Aorta (tissue), 5 donors: ENCODE data around the gene MARK3. TPM values are rescaled to one million over a fixed set of nuclear protein-coding genes. Genes with fewer than 3 reads are reported as not detected.

Experiments
- ATAC-seq: fragments of 200-7000 bp; cut with Tn5 transposase; one replicate; pipeline ENCODE4 v1.9.1; 2022; ENCODE audit warnings: moderate library complexity; ENCODE audit not compliant: low FRiP score
- DNase-seq, 2 donors: peaks; one replicate each; pipeline ENCODE4 v3.0.0-alpha.2; 2020
- H3K27ac ChIP-seq, 2 donors: one replicate each; pipeline ENCODE4 v1.5.1; 2013; ENCODE audit warnings: low read length in 2 of 2, mild to moderate bottlenecking in 2 of 2, moderate library complexity in 2 of 2, control low read depth in 1 of 2, inconsistent platforms in 1 of 2, low read depth in 1 of 2
- H3K27me3 ChIP-seq, 2 donors: one replicate each; pipeline ENCODE4 v1.6.1; 2013; ENCODE audit warnings: control low read depth in 1 of 2, low read length in 1 of 2, mild to moderate bottlenecking in 1 of 2, moderate library complexity in 1 of 2; ENCODE audit not compliant: insufficient read depth in 2 of 2, control insufficient read depth in 1 of 2
- H3K36me3 ChIP-seq, 2 donors: one replicate each; pipeline ENCODE4 v1.6.1; 2013; ENCODE audit warnings: control low read depth in 1 of 2, low read length in 1 of 2, mild to moderate bottlenecking in 1 of 2; ENCODE audit not compliant: insufficient read depth in 2 of 2, control insufficient read depth in 1 of 2
- H3K4me1 ChIP-seq, 2 donors: one replicate each; pipeline ENCODE4 v1.6.1; 2013; ENCODE audit warnings: low read length in 2 of 2, control low read depth in 1 of 2, mild to moderate bottlenecking in 1 of 2, moderate library complexity in 1 of 2; ENCODE audit not compliant: insufficient read depth in 2 of 2, control insufficient read depth in 1 of 2
- H3K4me3 ChIP-seq, 2 donors: one replicate each; pipeline ENCODE4 v1.5.1; 2013; ENCODE audit warnings: low read length in 2 of 2, control low read depth in 1 of 2, mild to moderate bottlenecking in 1 of 2
- H3K9me3 ChIP-seq: one replicate; pipeline ENCODE4 v1.6.1; 2013; ENCODE audit warnings: mild to moderate bottlenecking, low read length; ENCODE audit not compliant: control insufficient read depth
- WGBS, 2 donors: extraction: QIAGEN DNeasy Blood & Tissue Kit; methylation state at CpG; one replicate each; pipeline ENCODE4 v1.1.7; 2013; 5-methylcytosine and 5-hydroxymethylcytosine counted together
- intact Hi-C, 2 donors: fragments of 100-400 bp; cut with DNase I; formaldehyde crosslinking; loops; one replicate each; pipeline versions ENCODE4 v1.14.2 to v1.15.0; 2022
- polyA plus RNA-seq, 2 donors: library from polyadenylated mRNA; stranded (reverse); fragments of 200-250 nt; gene quantifications; one replicate each; pipeline ENCODE4 v1.2.3, GENCODE V29; 2013
- total RNA-seq, 2 donors: library from RNA; stranded (reverse); fragmentation: NEBNext Ultra II Directional; extraction: Animal tissue kit (Norgen Biotek cat#: 25700); gene quantifications; one replicate each; pipeline ENCODE4 v1.2.1, GENCODE V29; 2021
- donor health status: healthy with polysubstance abuse.
- donor health status: Bipolar disorder and iron deficiency.
- donor health status: DM: no; HTN: no; CAD: no.
- donor health status: DM: no; HTN: no; CAD: no.
- donor health status: DM: yes; HTN: yes; CAD: no.

Gene MARK3
- total and polyA plus RNA-seq, 4 donors = 21.7 to 121 (median 86.0) TPM

DNA sequence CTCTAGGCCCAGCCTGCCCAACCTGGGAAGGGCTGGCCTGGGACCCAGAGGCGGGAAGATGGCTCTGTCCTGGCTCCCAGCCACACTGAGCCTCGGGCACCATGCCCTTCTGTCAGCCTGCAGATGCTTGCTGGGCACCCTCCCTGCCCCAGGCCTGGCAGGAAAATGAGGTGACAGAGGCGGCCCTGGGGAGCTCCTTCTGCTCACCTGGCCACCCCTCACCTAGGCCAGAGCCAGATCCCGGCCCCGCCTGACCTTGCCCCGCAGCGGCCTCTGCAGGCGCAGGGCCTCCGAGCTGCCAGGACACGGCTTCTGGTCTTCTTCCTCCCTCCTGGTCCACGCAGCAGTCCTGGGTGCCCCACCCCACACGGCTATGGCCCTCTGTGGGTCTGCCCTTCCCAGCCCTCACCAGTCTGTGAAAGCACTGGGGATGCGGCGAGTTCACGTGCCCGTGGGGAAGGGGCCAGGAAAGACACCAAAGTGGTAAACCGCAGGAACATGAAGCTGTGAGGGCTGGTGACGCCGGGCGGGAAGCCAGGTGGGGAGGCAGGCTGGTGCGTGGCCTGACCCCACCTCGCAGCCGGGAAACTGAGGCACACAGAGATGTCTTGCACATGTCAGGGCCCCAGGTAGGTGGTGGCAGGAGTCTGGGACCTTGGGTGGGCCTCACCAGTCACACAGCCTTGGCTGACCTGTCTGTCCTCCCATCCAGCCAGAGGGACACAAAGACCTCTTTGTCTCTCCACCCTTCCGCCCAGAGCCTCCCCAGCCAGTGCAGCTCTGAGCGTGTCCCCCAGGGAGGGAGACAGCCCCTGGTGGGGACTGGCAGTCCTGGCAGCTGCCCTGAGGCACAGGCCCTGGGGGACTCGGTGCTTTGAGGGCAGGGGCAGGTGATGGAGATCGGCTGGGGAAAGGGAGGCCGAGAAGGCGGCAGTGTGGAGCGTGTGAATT, 164.4 kb downstream of the MARK3 start:
- no peak overlapping the region for H3K27ac ChIP-seq
- H3K27me3 ChIP-seq = no peaks in the 10 kb centered on the region
- no peaks in the 10 kb centered on the region for H3K9me3 ChIP-seq
- no peaks in the 10 kb centered on the region for H3K4me1 ChIP-seq
- ATAC-seq (no peak), DNase-seq (peak; percentile 53 to 74)
- no peaks in the 10 kb centered on the region for H3K36me3 ChIP-seq
- no peak overlapping the region for H3K4me3 ChIP-seq
- 79 to 82% methylated on average over 30 of the region's 30 CpGs for WGBS, 2 donors
- intact Hi-C loops = loop anchor here in 1 of 2 donors (5.0 kb wide), 1 partner anchor 47 kb away; no protein-coding TSS in a partner anchor

GRCh38 chr14:103550451-103551337, 165.5 kb downstream of the MARK3 start:
- Histone ChIP-seq H3K27ac (peak overlapping the region; percentile 81 to 93), H3K9me3 (no peaks in the 10 kb centered on the region), H3K36me3 (no peaks in the 10 kb centered on the region), H3K4me3 (no peak overlapping the region), H3K27me3 (no peaks in the 10 kb centered on the region), H3K4me1 (no peaks in the 10 kb centered on the region)
- DNase-seq (peak; percentile 59 to 80), ATAC-seq (peak; percentile 19)
- 29 to 33% methylated on average over 19 to 22 of the region's 22 CpGs for WGBS, 2 donors
- intact Hi-C loops = no loop called here

DNA sequence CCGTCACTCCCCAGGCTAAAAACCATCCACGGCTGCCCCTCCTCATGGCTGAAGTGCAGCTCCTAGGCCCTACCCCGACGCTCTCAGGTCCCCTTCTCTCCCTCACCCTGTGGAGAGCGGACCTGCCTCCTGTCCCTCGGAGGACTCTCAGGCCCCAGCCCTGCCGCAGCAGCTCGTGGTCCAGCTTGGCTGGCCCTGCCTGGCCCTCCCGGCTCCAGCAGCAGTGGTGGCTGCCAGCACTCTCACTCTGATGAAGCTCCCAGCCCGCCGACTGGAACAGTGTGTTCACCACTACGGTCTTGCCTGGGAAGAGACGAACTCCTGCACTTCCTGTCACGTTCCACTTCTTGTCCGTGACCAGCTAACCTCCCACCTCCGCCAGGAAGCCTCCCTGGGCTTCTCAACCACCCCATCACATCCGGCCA, 166.1 kb downstream of the MARK3 start:
- H3K4me3 ChIP-seq = no peak overlapping the region
- intact Hi-C loops = no loop called here
- ATAC-seq (peak; percentile 69), DNase-seq (peak; percentile 86 to 90)
- H3K4me1 ChIP-seq = no peaks in the 10 kb centered on the region
- WGBS, 2 donors = 14 to 15% methylated on average over 17 of the region's 17 CpGs
- no peaks in the 10 kb centered on the region for H3K36me3 ChIP-seq
- no peaks in the 10 kb centered on the region for H3K27me3 ChIP-seq
- peak overlapping the region; percentile 81 to 93 for H3K27ac ChIP-seq
- H3K9me3 ChIP-seq = no peaks in the 10 kb centered on the region

- DNase-seq (peak; percentile 82 to 86), ATAC-seq (peak; percentile 66)
- 10 to 15% methylated on average over 18 of the region's 18 CpGs for WGBS, 2 donors
- H3K4me3 ChIP-seq = no peak overlapping the region
- no peaks in the 10 kb centered on the region for H3K4me1 ChIP-seq
- H3K9me3 ChIP-seq = no peaks in the 10 kb centered on the region
- H3K36me3 ChIP-seq = no peaks in the 10 kb centered on the region
- H3K27ac ChIP-seq = peak overlapping the region; percentile 81 to 93
- H3K27me3 ChIP-seq = no peaks in the 10 kb centered on the region
- intact Hi-C loops = no loop called here
These were observed 167.0 kb downstream of the MARK3 start for GRCh38 chr14:103552011-103552845.

- H3K27ac ChIP-seq = peak overlapping the region; percentile 48 to 51
- no peaks in the 10 kb centered on the region for H3K27me3 ChIP-seq
- no peaks in the 10 kb centered on the region for H3K9me3 ChIP-seq
- DNase-seq (peak in 1 of 2 donors; percentile 35), ATAC-seq (no peak)
- intact Hi-C loops = no loop called here
- no peaks in the 10 kb centered on the region for H3K4me1 ChIP-seq
- H3K36me3 ChIP-seq = no peaks in the 10 kb centered on the region
- WGBS, 2 donors = 92 to 93% methylated on average over 11 of the region's 11 CpGs
- H3K4me3 ChIP-seq = no peak overlapping the region
These were observed 167.6 kb downstream of the MARK3 start for GRCh38 chr14:103552846-103553210.

Other genes with a start within 250 kb of the MARK3 start
- 100 to 1,000 TPM; 202 to 218 TPM for gene EIF5, start 51.2 kb upstream of the MARK3 start, total RNA-seq
- gene EIF5, start 51.2 kb upstream of the MARK3 start, polyA plus RNA-seq = 100 to 1,000 TPM in 1 of 2 donors, 10 to 100 TPM in 1; 93.1 to 139 TPM
- gene CKB, start 137.4 kb downstream of the MARK3 start, total RNA-seq = 100 to 1,000 TPM in 1 of 2 donors, 10 to 100 TPM in 1; 78.1 to 109 TPM
- 10 to 100 TPM; 46.6 to 91.3 TPM for gene CKB, start 137.4 kb downstream of the MARK3 start, polyA plus RNA-seq
- 10 to 100 TPM; 11.4 to 11.8 TPM for gene TRMT61A, start 143.8 kb downstream of the MARK3 start, total RNA-seq
- 10 to 100 TPM in 1 of 2 donors, 1 to 10 TPM in 1; 6.4 to 12.4 TPM for gene TRMT61A, start 143.8 kb downstream of the MARK3 start, polyA plus RNA-seq
- gene BAG5, start 177.2 kb downstream of the MARK3 start, total RNA-seq = 10 to 100 TPM; 30.4 to 30.8 TPM
- 10 to 100 TPM in 1 of 2 donors, 1 to 10 TPM in 1; 9.2 to 14.9 TPM for gene BAG5, start 177.2 kb downstream of the MARK3 start, polyA plus RNA-seq
- gene COA8, start 177.5 kb downstream of the MARK3 start, total RNA-seq = 10 to 100 TPM; 27.6 to 33.3 TPM
- gene COA8, start 177.5 kb downstream of the MARK3 start, polyA plus RNA-seq = 10 to 100 TPM; 44.2 to 71.7 TPM
- 100 to 1,000 TPM; 254 to 315 TPM for gene KLC1, start 243.8 kb downstream of the MARK3 start, total RNA-seq
- gene KLC1, start 243.8 kb downstream of the MARK3 start, polyA plus RNA-seq = 100 to 1,000 TPM in 1 of 2 donors, 10 to 100 TPM in 1; 71.7 to 190 TPM